Brain microvascular endothelial cell (primary cell): ENCODE data around the gene RPL7A.

Experiments
- DNase-seq: peaks from one replicate; pipeline ENCODE4 v3.0.0-alpha.2; 2020
- H3K27ac ChIP-seq: fragments of 250-450 bp; sonication (Bioruptor Pico); 2 replicates; pipeline ENCODE4 v1.5.1; 2020; ENCODE audit warnings: mild to moderate bottlenecking, moderate library complexity
- H3K27me3 ChIP-seq: fragments of 250-450 bp; sonication (Bioruptor Pico); replicated peaks from 2 replicates; pipeline ENCODE4 v1.5.1; 2020; ENCODE audit warnings: mild to moderate bottlenecking
- H3K36me3 ChIP-seq: fragments of 250-450 bp; sonication (Bioruptor Pico); replicated peaks from 2 replicates; pipeline ENCODE4 v1.5.1; 2020; ENCODE audit warnings: mild to moderate bottlenecking
- H3K4me3 ChIP-seq: 2 replicates; pipeline ENCODE4 v1.5.1; 2011; ENCODE audit warnings: low read depth, mild to moderate bottlenecking, control low read depth, low read length, moderate library complexity
- in situ Hi-C: cut with HindIII; loops from 2 replicates; pipeline ENCODE4 v1.10.0; 2017; ENCODE audit warnings: low sequenced_read_pairs, low pct_ligation_motif_present
- TF ChIP-seq, protein P1 (sequence below): IDR thresholded peaks from 2 replicates; pipeline ENCODE4 v1.5.1; 2011; ENCODE audit warnings: low read depth, mild to moderate bottlenecking, moderate library complexity, low read length, control low read depth, inconsistent platforms; ENCODE audit errors: missing control alignments

The RPL7A gene

DNA sequence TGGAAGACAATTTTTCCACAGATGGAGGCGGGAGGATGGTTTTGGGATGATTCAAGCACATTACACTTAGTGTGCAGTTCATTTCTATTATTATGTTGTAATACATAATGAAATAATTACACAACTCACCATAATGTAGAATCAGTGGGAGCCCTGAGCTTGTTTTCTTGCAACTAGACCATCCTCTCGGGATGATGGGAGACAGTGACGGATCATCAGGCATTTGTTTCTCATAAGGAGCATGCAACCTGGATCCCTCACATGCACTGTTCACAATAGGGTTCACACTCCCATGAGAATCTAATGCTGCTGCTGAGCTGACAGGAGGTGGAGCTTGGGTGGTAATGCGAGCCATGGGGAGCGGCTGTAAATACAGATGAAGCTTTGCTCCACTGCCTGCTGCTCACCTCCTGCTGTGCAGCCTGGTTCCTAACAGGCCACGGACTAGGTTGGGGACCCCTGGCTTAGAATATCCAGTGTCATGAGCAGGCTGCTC, 29.8 kb downstream of the RPL7A start:
- TF ChIP-seq, protein P1, sequence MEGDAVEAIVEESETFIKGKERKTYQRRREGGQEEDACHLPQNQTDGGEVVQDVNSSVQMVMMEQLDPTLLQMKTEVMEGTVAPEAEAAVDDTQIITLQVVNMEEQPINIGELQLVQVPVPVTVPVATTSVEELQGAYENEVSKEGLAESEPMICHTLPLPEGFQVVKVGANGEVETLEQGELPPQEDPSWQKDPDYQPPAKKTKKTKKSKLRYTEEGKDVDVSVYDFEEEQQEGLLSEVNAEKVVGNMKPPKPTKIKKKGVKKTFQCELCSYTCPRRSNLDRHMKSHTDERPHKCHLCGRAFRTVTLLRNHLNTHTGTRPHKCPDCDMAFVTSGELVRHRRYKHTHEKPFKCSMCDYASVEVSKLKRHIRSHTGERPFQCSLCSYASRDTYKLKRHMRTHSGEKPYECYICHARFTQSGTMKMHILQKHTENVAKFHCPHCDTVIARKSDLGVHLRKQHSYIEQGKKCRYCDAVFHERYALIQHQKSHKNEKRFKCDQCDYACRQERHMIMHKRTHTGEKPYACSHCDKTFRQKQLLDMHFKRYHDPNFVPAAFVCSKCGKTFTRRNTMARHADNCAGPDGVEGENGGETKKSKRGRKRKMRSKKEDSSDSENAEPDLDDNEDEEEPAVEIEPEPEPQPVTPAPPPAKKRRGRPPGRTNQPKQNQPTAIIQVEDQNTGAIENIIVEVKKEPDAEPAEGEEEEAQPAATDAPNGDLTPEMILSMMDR = no peak
- Histone ChIP-seq H3K4me3 (no peak overlapping the region), H3K27me3 (no peaks in the 10 kb centered on the region), H3K27ac (no peak overlapping the region), H3K36me3 (peaks cover 10% of the 10 kb centered on the region)
- peak; percentile 19 for DNase-seq
- in situ Hi-C loops = no loop called here

DNA sequence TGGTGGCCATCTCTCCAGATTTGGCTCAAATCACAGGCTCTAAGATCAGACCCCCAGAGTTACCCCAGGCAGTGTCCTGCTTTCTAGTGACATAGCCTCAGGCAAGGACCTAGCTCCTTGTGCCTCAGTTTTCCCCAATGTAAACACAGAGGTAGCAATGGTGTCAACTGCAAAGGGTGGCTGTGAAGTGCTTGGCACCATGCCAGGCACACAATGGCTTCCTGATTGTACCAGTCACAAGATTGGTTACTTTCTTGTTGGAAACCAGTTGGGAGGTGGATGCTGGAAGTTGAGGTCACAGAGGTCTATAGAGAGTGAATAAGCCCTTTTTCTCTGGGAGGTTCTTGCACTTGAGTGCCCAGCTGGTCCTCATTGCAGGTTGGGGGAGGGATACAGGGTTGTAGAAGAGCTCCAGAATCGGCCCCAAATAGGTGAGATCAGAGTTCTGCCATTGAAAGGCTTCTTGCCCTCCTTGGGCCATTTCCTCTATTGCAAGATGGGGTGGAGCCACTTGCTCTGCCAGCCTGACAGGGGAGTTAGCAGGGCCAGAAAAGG, 30.5 kb downstream of the RPL7A start:
- in situ Hi-C loops = no loop called here
- TF ChIP-seq, protein P1 = no peak
- H3K36me3 ChIP-seq = peaks cover 3% of the 10 kb centered on the region
- no peak for DNase-seq
- no peak overlapping the region for H3K27ac ChIP-seq
- H3K4me3 ChIP-seq = no peak overlapping the region
- H3K27me3 ChIP-seq = no peaks in the 10 kb centered on the region

DNA sequence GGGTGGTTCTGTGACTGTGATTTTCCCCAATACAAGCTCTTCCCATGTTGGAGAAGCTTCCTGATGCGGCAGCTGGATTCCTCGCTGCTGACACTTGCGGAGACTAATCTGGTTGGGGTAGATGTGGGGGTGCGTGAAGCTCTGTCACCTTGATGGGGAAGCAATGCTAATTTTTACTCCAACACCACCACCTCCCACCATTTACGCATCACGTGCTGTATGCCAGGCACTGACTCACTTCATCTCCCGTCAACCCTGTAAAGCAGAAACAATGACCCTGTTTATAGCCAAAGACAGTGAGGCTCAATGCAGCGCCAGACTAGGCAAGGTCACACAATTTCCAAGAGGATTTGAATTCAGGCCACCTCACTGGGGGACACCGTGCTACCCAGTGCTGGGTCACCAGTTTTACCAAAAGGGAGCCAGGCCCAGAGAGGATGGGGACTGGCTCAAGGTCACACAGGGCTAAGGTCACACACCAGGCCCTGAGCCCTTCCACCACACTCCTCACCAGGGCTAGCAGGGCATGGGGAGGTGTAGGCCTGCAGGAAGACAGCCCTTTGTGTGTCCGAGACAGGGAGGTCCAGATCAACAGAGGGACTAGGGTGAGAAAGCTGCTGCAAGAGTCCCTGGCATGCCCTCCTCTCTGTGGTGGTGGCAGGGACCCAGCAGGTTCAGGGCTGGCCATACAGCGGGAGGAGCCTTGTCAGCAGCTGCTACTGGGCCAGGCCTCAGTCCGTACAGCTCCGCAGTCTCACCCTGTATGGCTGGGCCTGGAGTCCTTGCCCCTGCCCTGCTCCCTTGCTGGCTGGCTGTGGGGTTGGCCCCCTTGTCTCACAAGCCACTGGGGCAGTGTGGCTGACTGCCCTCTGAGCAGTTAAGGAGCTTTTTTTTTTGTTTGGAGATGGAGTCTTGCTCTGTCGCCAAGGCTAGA, 31.4 kb downstream of the RPL7A start:
- H3K4me3 ChIP-seq = no peak overlapping the region
- DNase-seq = no peak
- H3K36me3 ChIP-seq = peaks cover 3% of the 10 kb centered on the region
- in situ Hi-C loops = no loop called here
- TF ChIP-seq, protein P1 = no peak
- H3K27ac ChIP-seq = no peak overlapping the region
- no peaks in the 10 kb centered on the region for H3K27me3 ChIP-seq

DNA sequence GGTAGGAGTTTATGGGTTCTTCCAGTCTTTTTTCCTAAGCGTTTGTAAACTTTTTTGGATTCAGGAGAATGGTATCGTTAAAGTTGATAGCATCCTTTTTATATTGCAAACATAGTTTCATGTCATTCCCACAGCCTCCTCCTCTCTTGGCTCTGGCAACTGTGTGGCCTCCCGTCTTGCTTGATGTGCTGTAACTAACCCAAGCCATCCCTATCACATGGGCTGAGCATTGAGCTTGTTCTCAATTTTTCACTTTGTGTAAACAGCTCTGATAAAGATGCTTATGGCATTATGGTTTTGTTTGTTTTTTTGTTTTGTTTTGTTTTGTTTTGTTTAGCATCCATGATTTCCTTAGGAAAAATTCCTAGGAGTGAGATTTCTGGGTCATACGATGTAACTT, 32.7 kb downstream of the RPL7A start:
- TF ChIP-seq, protein P1 = no peak
- in situ Hi-C loops = no loop called here
- Histone ChIP-seq H3K27ac (no peak overlapping the region), H3K4me3 (no peak overlapping the region), H3K27me3 (no peaks in the 10 kb centered on the region), H3K36me3 (peaks cover under 1% of the 10 kb centered on the region)
- no peak for DNase-seq

DNA sequence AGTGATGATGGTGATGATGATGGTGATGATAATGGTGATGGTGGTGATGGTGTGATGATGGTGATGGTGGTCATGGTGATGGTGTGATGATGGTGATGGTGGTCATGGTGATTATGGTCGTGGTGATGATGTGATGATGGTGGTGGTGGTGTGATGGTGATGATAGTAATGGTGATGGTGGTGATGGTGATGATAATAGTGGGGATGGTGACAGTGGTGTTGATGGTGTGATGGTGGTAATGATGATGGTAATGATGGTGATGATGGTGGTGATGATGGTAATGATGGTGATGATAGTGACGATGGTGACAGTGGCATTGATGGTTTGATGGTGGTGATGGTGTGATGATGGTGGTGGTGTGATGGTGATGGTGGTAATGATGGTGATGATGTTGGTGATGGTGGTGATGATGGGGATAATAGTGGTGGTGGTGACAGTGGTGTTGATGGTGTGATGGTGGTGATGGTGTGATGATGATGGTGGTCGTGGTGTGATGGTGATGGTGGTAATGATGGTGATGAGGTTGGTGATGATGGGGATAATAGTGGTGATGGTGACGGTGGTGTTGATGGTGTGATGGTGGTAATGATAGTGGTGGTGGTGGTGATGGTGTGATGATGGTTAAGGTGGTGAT, 34.6 kb downstream of the RPL7A start:
- Histone ChIP-seq H3K27ac (no peak overlapping the region), H3K27me3 (no peaks in the 10 kb centered on the region), H3K4me3 (no peak overlapping the region), H3K36me3 (no peaks in the 10 kb centered on the region)
- in situ Hi-C loops = no loop called here
- TF ChIP-seq, protein P1 = no peak
- DNase-seq = no peak
